Neuronal stem cell (in vitro differentiated cells): ENCODE data around the gene TTLL13.

ENCODE experiments used
- DNase-seq: peaks from one replicate; pipeline ENCODE4 v3.0.0-alpha.2; 2013; ENCODE audit warnings: low spot score
- H2AFZ ChIP-seq: one replicate; pipeline ENCODE4 v1.6.1; 2013; ENCODE audit warnings: mild to moderate bottlenecking, low read length, inconsistent platforms
- H2AK5ac ChIP-seq: 2 replicates; pipeline ENCODE4 v1.6.1; 2013; ENCODE audit warnings: low read depth, mild to moderate bottlenecking, inconsistent platforms, low read length, moderate library complexity, mixed read lengths
- H2BK120ac ChIP-seq: 2 replicates; pipeline ENCODE4 v1.6.1; 2013; ENCODE audit warnings: low read depth, mild to moderate bottlenecking, inconsistent platforms, low read length, moderate library complexity, mixed read lengths
- H2BK12ac ChIP-seq: one replicate; pipeline ENCODE4 v1.6.1; 2013; ENCODE audit warnings: low read length, inconsistent platforms
- H2BK15ac ChIP-seq: 2 replicates; pipeline ENCODE4 v1.6.1; 2013; ENCODE audit warnings: mild to moderate bottlenecking, low read length, inconsistent platforms, mixed read lengths
- H2BK5ac ChIP-seq: one replicate; pipeline ENCODE4 v1.6.1; 2013; ENCODE audit warnings: inconsistent platforms, mild to moderate bottlenecking, low read length, moderate library complexity
- H3K14ac ChIP-seq: one replicate; pipeline ENCODE4 v1.6.1; 2013; ENCODE audit warnings: low read length, inconsistent platforms
- H3K18ac ChIP-seq: 2 replicates; pipeline ENCODE4 v1.6.1; 2013; ENCODE audit warnings: low read length, inconsistent platforms
- H3K23ac ChIP-seq: 2 replicates; pipeline ENCODE4 v1.6.1; 2013; ENCODE audit warnings: low read depth, mild to moderate bottlenecking, mixed read lengths, low read length, inconsistent platforms; ENCODE audit not compliant: poor library complexity
- H3K27ac ChIP-seq: replicated peaks from 3 replicates; pipeline ENCODE4 v1.5.1; 2013; ENCODE audit warnings: low read length, inconsistent platforms
- H3K27me3 ChIP-seq, 3 experiments: 2 replicates each; pipeline ENCODE4 v1.6.1; 2013; ENCODE audit warnings: low read length in 3 of 3, mild to moderate bottlenecking in 2 of 3, inconsistent platforms in 1 of 3, low read depth in 1 of 3, mixed read lengths in 1 of 3, moderate library complexity in 1 of 3; ENCODE audit not compliant: control insufficient read depth in 3 of 3, insufficient read depth in 3 of 3
- H3K36me3 ChIP-seq, 2 donors: replicated peaks in 1 of 2; 2 replicates each; pipeline ENCODE4 v1.6.1; 2013; ENCODE audit warnings: low read length in 2 of 2; ENCODE audit not compliant: control insufficient read depth in 2 of 2, insufficient read depth in 2 of 2
- H3K4ac ChIP-seq: 2 replicates; pipeline ENCODE4 v1.6.1; 2013; ENCODE audit warnings: inconsistent platforms, mild to moderate bottlenecking, low read length, moderate library complexity
- H3K4me1 ChIP-seq, 2 donors: 1 replicate in 1 of 2; 2 replicates in 1 of 2; pipeline ENCODE4 v1.6.1; 2013; ENCODE audit warnings: low read length in 2 of 2, low read depth in 1 of 2; ENCODE audit not compliant: control insufficient read depth in 2 of 2, insufficient read depth in 1 of 2
- H3K4me2 ChIP-seq: one replicate; pipeline ENCODE4 v1.6.1; 2013; ENCODE audit warnings: mild to moderate bottlenecking, low read length, inconsistent platforms; ENCODE audit not compliant: insufficient read depth, poor library complexity, severe bottlenecking
- H3K4me3 ChIP-seq, 2 donors: 2 replicates each; pipeline ENCODE4 v1.5.1; 2013; ENCODE audit warnings: low read length in 2 of 2, mild to moderate bottlenecking in 2 of 2, inconsistent platforms in 1 of 2, moderate library complexity in 1 of 2
- H3K79me1 ChIP-seq: one replicate; pipeline ENCODE4 v1.6.1; 2013; ENCODE audit warnings: low read depth, mild to moderate bottlenecking, inconsistent platforms, low read length, moderate library complexity
- H3K9ac ChIP-seq: one replicate; pipeline ENCODE4 v1.6.1; 2013; ENCODE audit warnings: mild to moderate bottlenecking, low read depth, low read length, inconsistent platforms; ENCODE audit not compliant: poor library complexity
- H3K9me3 ChIP-seq, 2 donors: replicated peaks in 1 of 2; 2 replicates each; pipeline versions ENCODE3 to v1.6.1; 2013; ENCODE audit warnings: low read length in 2 of 2, mild to moderate bottlenecking in 2 of 2, inconsistent platforms in 1 of 2, low read depth in 1 of 2, mixed read lengths in 1 of 2, moderate library complexity in 1 of 2; ENCODE audit not compliant: control insufficient read depth in 2 of 2, insufficient read depth in 1 of 2
- H4K8ac ChIP-seq: one replicate; pipeline ENCODE4 v1.6.1; 2013; ENCODE audit warnings: low read depth, mild to moderate bottlenecking, inconsistent platforms, low read length, moderate library complexity
- H4K91ac ChIP-seq: one replicate; pipeline ENCODE4 v1.6.1; 2013; ENCODE audit warnings: low read length, low read depth, mild to moderate bottlenecking, inconsistent platforms; ENCODE audit not compliant: poor library complexity
- WGBS, 2 donors: extraction: QIAGEN DNeasy Blood & Tissue Kit; methylation state at CpG; one replicate each; pipeline ENCODE4 v1.1.7; 2013; ENCODE audit warnings: missing lambda C conversion rate in 2 of 2, mixed read lengths in 1 of 2; ENCODE audit not compliant: insufficient read length in 2 of 2, insufficient replicate concordance in 1 of 2; ENCODE audit errors: extremely low coverage in 2 of 2; 5-methylcytosine and 5-hydroxymethylcytosine counted together

The TTLL13 gene

GRCh38 chr15:90212221-90213098 lies 36.9 kb upstream of the TTLL13 start:
- peaks cover 7% of the 10 kb centered on the region for H3K79me1 ChIP-seq
- H3K4me1 ChIP-seq, result peaks cover 0 to 3% of the 10 kb centered on the region in 2 donors
- H3K27ac ChIP-seq, result no peak overlapping the region
- H2BK15ac ChIP-seq, result no peak overlapping the region
- H2BK120ac ChIP-seq, result no peak overlapping the region
- peak overlapping the region; percentile 23 for H3K4me2 ChIP-seq
- DNase-seq, result no peak
- H3K4me3 ChIP-seq, result no peak overlapping the region
- no peak overlapping the region for H3K4ac ChIP-seq
- H3K36me3 ChIP-seq, result peaks cover 1 to 19% of the 10 kb centered on the region in 2 donors
- no peaks in the 10 kb centered on the region for H3K9me3 ChIP-seq
- no peak overlapping the region for H2AK5ac ChIP-seq
- peak overlapping the region; percentile 10 for H2BK12ac ChIP-seq
- H2AFZ ChIP-seq, result no peak overlapping the region
- peak overlapping the region; percentile 11 for H3K18ac ChIP-seq
- no peaks in the 10 kb centered on the region for H3K27me3 ChIP-seq
- H3K23ac ChIP-seq, result no peak overlapping the region
- peak overlapping the region; percentile 89 for H3K14ac ChIP-seq
- no peak overlapping the region for H4K91ac ChIP-seq
- WGBS, 2 donors, result no CpG with 5 or more reads among the region's 35 CpGs
- H3K9ac ChIP-seq, result no peak overlapping the region
- no peak overlapping the region for H4K8ac ChIP-seq
- no peak overlapping the region for H2BK5ac ChIP-seq

GRCh38 chr15:90213122-90213817 lies 36.1 kb upstream of the TTLL13 start:
- DNase-seq, result no peak
- Histone ChIP-seq H4K91ac (no peak overlapping the region), H3K23ac (no peak overlapping the region), H3K18ac (no peak overlapping the region), H2BK5ac (no peak overlapping the region), H2BK15ac (no peak overlapping the region), H3K79me1 (peaks cover 7% of the 10 kb centered on the region), H3K27me3 (no peaks in the 10 kb centered on the region), H3K14ac (no peak overlapping the region), H3K9me3 (no peaks in the 10 kb centered on the region), H2BK12ac (no peak overlapping the region), H4K8ac (no peak overlapping the region), H2AFZ (no peak overlapping the region), H3K4me3 (no peak overlapping the region), H3K27ac (no peak overlapping the region), H3K4me2 (no peak overlapping the region), H2BK120ac (no peak overlapping the region), H3K36me3 (peaks cover 3 to 23% of the 10 kb centered on the region in 2 donors), H2AK5ac (no peak overlapping the region), H3K4ac (no peak overlapping the region), H3K9ac (no peak overlapping the region), H3K4me1 (peaks cover 0 to 3% of the 10 kb centered on the region in 2 donors)
- WGBS, 2 donors, result no CpG with 5 or more reads among the region's 12 CpGs

- Histone ChIP-seq H3K23ac (no peak overlapping the region), H3K36me3 (peaks cover 3 to 24% of the 10 kb centered on the region in 2 donors), H2BK5ac (no peak overlapping the region), H3K79me1 (peaks cover 7% of the 10 kb centered on the region), H3K4me1 (peaks cover 0 to 3% of the 10 kb centered on the region in 2 donors), H2BK15ac (no peak overlapping the region), H2BK12ac (no peak overlapping the region), H3K4me3 (no peak overlapping the region), H3K4ac (no peak overlapping the region), H4K8ac (no peak overlapping the region), H3K27ac (no peak overlapping the region), H3K18ac (no peak overlapping the region), H3K9me3 (no peaks in the 10 kb centered on the region), H2BK120ac (no peak overlapping the region), H2AFZ (no peak overlapping the region), H2AK5ac (no peak overlapping the region), H3K14ac (no peak overlapping the region), H3K4me2 (no peak overlapping the region), H4K91ac (no peak overlapping the region), H3K9ac (no peak overlapping the region), H3K27me3 (no peaks in the 10 kb centered on the region)
- no CpG with 5 or more reads among the region's 11 CpGs for WGBS, 2 donors
- DNase-seq, result no peak
Measured at GRCh38 chr15:90213818-90214204, 35.5 kb upstream of the TTLL13 start.

- no peak overlapping the region for H3K4me2 ChIP-seq
- no peak overlapping the region for H2AK5ac ChIP-seq
- no peaks in the 10 kb centered on the region for H3K27me3 ChIP-seq
- H3K36me3 ChIP-seq, result peaks cover 3 to 24% of the 10 kb centered on the region in 2 donors
- WGBS, 2 donors, result no CpG with 5 or more reads among the region's 8 CpGs
- H3K4me3 ChIP-seq, result no peak overlapping the region
- no peak overlapping the region for H3K18ac ChIP-seq
- H2BK120ac ChIP-seq, result no peak overlapping the region
- H3K4ac ChIP-seq, result no peak overlapping the region
- no peak for DNase-seq
- no peaks in the 10 kb centered on the region for H3K9me3 ChIP-seq
- no peak overlapping the region for H2AFZ ChIP-seq
- no peak overlapping the region for H4K91ac ChIP-seq
- no peak overlapping the region for H3K9ac ChIP-seq
- no peak overlapping the region for H3K14ac ChIP-seq
- H3K23ac ChIP-seq, result no peak overlapping the region
- no peak overlapping the region for H3K27ac ChIP-seq
- peaks cover 0 to 3% of the 10 kb centered on the region in 2 donors for H3K4me1 ChIP-seq
- H2BK12ac ChIP-seq, result no peak overlapping the region
- no peak overlapping the region for H2BK15ac ChIP-seq
- H4K8ac ChIP-seq, result no peak overlapping the region
- no peak overlapping the region for H2BK5ac ChIP-seq
- H3K79me1 ChIP-seq, result peaks cover 7% of the 10 kb centered on the region
Measured at GRCh38 chr15:90214553-90215196, 34.7 kb upstream of the TTLL13 start.
